Measurements from ENCODE around the gene EPHB2.

EPHB2 gene

DNA sequence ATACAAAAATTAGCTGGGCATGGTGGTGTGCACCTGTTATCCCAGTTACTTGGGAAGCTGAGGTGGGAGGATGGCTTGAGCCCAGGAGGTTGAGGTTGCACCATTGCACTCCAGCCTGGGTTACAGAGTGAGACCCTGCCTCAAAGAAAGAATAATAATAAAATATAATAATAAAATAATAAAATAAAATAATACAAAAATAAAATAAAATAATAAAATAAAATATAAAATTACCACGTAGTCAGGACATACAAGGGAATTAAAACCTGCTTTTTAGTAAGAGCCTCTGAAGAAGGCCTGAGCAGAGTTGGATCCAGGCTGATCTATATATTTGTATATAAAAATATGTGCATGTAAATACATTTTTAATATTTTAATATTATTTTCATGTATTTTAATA, 41.7 kb downstream of the EPHB2 start:
- no peak for DNase-seq

DNA sequence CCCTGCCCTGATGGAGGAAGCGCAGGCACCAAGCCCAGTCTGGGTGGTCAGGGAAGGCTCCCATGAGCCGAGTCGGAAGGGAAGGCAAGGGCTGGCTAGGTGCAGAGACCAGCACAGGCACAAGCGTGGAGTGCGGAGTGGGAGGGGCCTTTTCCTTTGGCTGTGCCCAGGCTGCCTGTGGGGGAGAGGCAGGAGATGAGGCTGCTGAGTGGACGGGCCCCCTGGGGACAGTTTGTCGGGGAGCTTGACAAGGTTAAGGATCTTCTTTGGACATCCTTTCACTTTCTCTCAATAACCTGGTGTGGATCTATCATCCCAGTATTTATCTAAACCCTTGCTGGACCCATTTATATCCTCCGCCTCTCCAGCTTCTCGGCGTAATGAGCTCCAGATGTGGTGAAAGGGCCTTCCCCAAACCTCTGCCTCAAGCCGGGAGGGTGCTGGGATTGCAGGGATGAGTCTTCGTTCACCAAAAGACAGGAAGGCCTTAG, 42.9 kb downstream of the EPHB2 start:
- DNase-seq: no peak

- no peak for DNase-seq
These were observed 43.6 kb downstream of the EPHB2 start for GRCh38 chr1:22754106-22754768.

DNA sequence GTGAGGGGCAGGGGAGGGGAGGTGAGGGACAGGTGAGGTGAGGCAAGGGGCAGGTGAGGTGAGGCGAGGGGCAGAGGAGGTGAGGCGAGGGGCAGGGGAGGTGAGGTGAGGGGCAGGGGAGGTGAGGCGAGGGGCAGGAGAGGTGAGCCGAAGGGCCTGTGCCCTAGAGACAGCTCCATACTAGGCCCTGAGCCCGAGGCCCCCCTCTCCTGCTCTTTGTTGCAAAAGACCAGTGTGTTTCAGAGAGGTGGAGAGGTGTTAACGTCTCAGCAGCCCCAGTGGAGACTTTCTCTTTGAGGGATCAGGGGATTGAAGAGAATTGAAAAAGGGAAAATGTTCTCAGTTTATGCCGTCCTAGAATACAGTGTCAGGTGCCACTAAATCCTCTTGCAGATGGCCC, 44.2 kb downstream of the EPHB2 start:
- DNase-seq: no peak

DNA sequence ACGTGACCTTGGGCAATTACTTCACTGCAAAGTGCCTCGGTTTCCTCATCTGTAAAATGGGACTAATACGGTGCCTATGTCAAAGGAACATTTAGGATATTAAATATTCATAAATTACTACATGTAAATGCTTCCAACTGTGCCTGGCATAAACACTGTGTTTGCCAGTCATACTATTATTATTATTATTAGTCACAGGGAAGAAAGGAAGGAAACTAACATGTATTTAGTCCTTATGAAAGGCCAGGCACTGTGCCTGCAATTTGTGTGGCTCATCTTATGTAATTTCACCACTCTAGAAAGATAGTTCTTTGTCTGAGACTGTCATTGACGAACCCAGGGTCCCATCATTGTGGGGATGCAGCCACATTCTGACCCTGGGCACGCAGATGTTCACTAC, 45.0 kb downstream of the EPHB2 start:
- no peak for DNase-seq

GRCh38 chr1:22756125-22756735, 45.6 kb downstream of the EPHB2 start:
- no peak for DNase-seq

DNA sequence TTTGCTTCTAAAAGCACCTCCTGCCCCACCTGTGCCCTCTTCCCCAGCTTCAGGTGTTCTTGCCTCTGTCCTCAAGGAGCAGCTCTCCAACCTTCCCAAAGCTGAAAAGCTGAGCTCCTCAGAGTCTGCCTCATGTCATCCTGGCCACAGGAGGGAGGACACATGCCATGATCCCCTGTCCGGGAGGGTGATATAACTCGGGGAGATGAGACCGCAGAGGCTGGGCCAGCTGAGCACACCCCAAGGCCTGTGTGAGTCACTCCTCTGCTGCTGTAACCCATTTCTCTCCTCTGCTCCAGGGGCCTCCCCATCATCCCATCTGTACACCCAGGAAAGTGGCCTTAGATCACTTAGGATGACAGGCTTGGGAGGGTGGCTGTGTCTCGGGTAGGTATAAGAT, 49.8 kb downstream of the EPHB2 start:
- no peak for DNase-seq

DNA sequence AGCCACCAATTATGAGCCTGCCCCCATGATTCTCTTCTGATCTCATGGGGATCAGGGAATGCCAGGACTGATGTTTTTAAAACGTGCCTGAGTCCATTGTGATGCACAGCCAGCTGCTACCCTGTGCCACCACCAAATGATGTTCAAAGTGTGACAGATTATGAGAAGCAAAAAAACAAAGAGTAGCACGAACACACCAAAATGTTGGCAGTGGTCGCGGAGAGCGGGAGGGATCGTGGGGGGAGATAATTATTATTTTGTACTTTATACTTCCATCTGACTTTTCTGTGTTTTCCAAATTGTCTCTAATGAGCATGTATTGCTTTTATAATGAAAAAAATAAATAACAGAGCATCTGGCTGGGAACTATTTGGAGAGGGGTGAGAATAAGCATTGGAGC, 50.5 kb downstream of the EPHB2 start:
- DNase-seq: no peak

- no peak for DNase-seq
These were observed 51.2 kb downstream of the EPHB2 start for GRCh38 chr1:22761821-22762220.

- DNase-seq: no peak
These were observed 53.0 kb downstream of the EPHB2 start for GRCh38 chr1:22763487-22764200.

DNA sequence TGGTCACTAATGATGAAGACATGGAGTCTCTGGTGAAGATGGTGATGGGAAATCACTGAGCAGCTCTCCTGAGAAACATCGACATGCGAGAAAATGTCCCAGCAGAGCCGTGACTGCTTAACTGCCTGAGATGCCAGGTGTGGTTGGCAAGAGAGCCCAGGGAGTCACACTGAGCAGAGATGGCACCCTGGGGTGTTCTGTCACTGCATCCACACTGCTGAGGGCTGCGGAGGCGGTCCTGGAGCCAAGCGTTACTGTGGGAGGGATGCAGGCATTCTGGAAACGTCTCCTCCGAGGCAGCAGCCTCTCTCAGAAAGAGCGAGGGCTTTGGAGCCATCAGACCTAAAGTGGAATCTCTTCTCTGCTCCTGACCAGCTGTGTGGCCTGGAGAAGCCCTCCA, 57.2 kb downstream of the EPHB2 start:
- no peak for DNase-seq

- no peak for DNase-seq
These were observed 59.3 kb downstream of the EPHB2 start for GRCh38 chr1:22769932-22770331.

GRCh38 chr1:22772014-22772413, 61.4 kb downstream of the EPHB2 start:
- no peak for DNase-seq

DNA sequence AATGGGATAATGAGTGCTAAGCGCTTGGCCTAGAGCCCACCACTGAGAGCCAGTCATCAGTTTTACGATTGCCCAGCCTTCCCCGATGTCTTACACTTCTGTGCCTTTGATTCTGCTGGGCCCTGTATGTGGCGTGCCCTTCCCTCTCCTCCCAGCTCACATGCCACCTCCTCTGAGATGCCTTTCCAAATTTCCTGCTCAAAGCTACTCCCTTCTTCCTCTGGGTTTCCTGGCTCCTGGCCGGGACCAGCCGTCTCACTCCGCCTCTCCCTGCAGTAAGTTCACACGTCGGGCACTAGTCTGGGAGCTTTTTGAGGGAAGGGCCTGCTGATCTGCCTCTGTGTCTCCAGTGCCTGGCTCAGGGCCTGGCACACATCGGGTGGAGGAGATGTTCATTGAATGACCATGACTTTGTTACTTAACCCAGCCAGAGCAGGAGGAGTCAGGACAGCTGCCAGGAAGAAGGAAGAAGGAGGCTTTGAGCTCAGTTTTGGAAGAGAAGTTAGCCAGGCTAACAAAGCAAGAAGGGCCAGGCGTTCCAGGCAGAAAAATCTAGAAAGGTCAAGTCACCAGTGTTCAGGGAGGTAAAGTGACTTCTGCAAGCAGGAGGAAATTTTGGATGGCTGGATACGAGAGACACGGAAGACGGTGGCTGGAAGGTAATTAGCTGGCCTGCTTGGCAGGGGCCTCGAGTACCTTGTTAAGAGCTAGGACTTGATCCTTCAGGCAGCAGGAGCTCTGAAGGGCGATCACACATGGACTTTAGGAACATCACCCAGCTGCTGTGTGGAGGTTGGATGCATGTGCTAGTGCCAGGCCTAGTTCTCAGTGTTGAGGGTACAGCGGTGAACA, 63.6 kb downstream of the EPHB2 start:
- no peak for DNase-seq

GRCh38 chr1:22774833-22775182, 64.2 kb downstream of the EPHB2 start:
- no peak for DNase-seq

GRCh38 chr1:22775478-22775877, 64.8 kb downstream of the EPHB2 start:
- no peak for DNase-seq

- DNase-seq: no peak
These were observed 65.5 kb downstream of the EPHB2 start for GRCh38 chr1:22776035-22776613.

DNA sequence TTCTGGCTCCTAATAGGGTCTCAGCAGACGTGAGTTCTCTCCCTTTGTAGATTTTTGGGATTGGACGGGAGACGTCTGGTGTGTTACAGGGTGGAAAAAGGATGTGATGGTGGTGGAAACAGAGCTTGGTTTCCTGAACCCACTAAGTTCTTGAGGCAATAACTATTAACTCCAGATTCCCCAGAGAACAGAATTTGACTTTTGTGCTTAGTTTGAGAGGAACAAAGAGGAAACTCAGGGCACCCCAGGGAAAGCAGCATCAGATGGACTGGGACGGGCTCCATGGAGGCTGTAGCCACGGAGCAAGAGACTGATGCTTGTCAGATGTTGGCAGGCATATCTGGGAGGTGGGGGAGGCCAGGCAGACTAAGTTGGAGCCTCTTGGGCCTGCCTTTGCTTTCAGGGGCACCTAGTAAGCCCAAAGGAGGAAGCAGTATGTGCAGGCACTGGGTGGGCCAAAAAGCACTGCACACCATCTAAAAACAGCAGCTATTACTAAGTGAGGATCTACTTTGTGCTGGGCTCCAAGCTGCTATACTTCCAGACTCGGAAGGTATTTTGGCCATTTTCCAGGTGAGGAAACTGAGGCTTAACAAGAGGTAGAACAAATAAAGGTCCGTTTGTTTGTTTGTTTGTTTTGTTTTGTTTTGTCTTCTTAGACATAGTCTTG, 66.9 kb downstream of the EPHB2 start:
- no peak for DNase-seq

GRCh38 chr1:22778408-22778807, 67.8 kb downstream of the EPHB2 start:
- no peak for DNase-seq

- no peak for DNase-seq
These were observed 68.4 kb downstream of the EPHB2 start for GRCh38 chr1:22778862-22779520.

GRCh38 chr1:22780696-22781095, 70.1 kb downstream of the EPHB2 start:
- DNase-seq: no peak

DNA sequence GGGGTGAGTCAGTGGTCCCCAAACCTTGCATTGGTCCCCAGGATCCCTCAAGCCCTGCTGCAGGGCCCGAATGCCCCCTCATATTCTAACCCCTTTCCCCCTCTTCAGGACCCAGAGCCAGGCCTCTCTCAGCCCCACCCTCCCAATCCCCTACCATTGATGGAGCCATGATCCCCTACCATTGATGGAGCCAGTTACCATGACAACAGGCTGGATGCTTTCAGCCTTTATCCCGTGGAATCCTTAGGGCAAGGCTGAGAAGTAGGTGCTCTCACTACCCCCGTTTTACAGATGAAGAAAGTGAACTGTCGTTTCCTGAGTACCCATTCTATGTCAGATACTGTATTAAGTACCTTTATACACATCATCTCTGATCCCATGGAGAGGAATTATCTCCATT, 70.8 kb downstream of the EPHB2 start:
- DNase-seq: no peak

All from stimulated activated CD4-positive, alpha-beta T cell treated with anti-CD3 and anti-CD28 coated beads, Interleukin-1b, Interleukin-23, amount 100 ng/mL, for 48 hours (primary cell).